ENCODE data around the gene DHRS1.

DNA sequence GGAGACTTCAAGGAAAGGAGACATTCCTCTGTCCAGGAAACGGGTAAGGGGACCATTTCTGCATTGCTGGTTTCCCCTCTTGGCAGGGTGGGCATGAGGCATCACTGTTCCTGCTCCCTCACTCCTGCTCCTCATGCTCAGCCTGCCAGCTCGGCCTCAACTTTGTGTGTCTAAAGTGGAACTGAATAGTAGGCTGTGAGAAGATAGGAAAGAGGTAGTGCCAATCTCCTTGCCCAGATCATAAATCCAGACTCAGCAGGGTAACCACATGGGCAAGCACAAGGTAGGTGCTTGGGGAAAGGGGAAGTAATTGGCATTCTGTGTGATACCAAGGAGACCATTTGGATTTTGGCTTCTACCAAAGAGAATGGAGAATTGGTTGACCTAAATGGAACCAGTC lies 14.3 kb upstream of the DHRS1 start:
- TF ChIP-seq CTCF (conservative IDR thresholded peaks at IDR 0.05) (no peak), EZH2 (IDR thresholded peaks at IDR 0.05; ENCODE audit: low read depth) (no peak)

All from PC-9 (cell line).